Hindlimb muscle (tissue), 1 donor: ENCODE results near the gene SCG3. TPM values are rescaled to one million over a fixed set of nuclear protein-coding genes. Genes with fewer than 3 reads are reported as not detected.

ENCODE experiments used
- DNase-seq: peaks from one replicate; pipeline ENCODE4 v3.0.0-alpha.2; 2013
- polyA plus RNA-seq: library from polyadenylated mRNA; unstranded; fragments of 120-200 nt; gene quantifications from one replicate; pipeline ENCODE4 v1.2.1, GENCODE V29; 2013; ENCODE audit not compliant: insufficient read length

SCG3 gene
- polyA plus RNA-seq, 1 donor: not detected

GRCh38 chr15:51678096-51678495, 3.2 kb upstream of the SCG3 start:
- DNase-seq: no peak

GRCh38 chr15:51680321-51680720, 982 bp upstream of the SCG3 start:
- DNase-seq: no peak

DNA sequence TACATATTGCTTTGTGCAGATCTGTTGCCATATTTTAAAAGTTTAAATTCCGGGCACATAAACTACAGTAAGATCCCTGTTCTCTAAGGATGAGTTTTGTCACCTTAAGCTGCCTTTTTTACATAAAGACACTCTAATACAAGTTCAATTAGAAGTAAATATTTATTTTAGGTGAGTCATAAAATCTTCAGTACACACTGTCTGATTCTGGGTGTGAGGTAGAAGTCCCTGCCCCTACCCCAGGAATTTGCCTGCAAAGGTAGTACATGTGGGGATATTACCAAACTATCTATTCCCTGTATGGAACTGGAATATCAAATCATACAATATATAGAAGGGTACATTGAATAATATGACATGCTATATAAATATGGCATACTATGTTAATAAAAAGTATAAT, 6.3 kb downstream of the SCG3 start:
- DNase-seq: no peak

GRCh38 chr15:51688863-51689262, 7.6 kb downstream of the SCG3 start:
- no peak for DNase-seq

- no peak for DNase-seq
These were observed 10.9 kb downstream of the SCG3 start for GRCh38 chr15:51692154-51692553.

DNA sequence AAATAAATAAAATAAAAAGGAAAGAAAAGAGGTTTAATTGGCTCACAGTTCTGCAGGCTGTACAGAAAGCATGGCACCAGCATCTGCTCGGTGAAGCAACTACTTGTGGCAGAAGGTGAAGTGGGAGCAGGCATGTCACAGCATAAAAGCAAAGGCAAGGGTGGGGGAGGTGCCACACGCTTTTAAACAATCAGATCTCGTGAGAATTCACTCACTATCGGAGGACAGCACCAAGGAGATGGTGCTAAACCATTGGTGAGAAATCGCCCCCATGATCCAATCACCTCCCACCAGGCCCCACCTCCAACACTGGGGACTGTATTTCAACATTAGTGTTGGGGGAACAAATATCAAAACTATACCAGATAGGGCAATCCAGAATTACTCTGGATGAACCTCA, 15.3 kb downstream of the SCG3 start:
- DNase-seq: no peak

- no peak for DNase-seq
These were observed 15.9 kb downstream of the SCG3 start for GRCh38 chr15:51697163-51697562.

- no peak for DNase-seq
These were observed 18.1 kb downstream of the SCG3 start for GRCh38 chr15:51699373-51699772.

DNA sequence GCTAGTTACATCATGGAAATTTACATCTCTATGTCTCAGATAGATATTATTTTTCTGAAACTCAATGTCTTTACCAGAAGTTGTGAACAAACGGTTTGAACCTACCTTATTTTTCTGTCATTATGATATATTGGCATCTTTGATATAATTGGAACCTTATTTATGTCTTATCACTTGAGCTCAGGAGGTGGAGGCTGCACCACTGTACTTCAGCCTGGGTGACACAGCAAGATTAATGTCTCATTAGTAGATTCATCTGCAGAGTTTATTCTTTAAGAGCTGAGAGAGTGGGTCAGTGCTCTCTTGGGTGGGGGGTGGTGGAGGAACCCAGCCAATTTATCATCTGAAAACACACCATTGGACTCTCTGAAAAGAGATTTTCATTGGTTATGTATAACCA, 21.4 kb downstream of the SCG3 start:
- DNase-seq: no peak

- DNase-seq: peak; percentile 77
These were observed 25.0 kb downstream of the SCG3 start for GRCh38 chr15:51706291-51706690.

GRCh38 chr15:51706926-51707608, 25.8 kb downstream of the SCG3 start:
- peak; percentile 8 for DNase-seq

- DNase-seq: peak; percentile 87
These were observed 26.7 kb downstream of the SCG3 start for GRCh38 chr15:51708013-51708412.

DNA sequence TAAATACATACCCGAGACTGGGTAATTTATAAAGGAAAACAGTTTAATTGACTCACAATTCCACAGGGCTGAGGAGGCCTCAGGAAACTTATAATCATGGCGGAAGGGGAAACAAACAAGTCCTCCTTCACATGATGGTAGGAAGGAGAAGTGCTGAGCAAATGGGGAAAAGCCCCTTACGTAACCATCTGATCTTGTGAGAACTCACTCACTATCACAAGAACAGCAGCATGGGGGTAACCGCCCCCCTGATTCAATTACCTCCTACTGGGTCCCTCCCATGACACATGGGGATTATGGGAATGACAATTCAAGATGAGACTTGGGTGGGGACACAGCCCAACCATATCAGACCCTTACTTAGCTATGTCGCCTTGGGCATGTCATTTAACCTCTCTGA, 27.7 kb downstream of the SCG3 start:
- no peak for DNase-seq

DNA sequence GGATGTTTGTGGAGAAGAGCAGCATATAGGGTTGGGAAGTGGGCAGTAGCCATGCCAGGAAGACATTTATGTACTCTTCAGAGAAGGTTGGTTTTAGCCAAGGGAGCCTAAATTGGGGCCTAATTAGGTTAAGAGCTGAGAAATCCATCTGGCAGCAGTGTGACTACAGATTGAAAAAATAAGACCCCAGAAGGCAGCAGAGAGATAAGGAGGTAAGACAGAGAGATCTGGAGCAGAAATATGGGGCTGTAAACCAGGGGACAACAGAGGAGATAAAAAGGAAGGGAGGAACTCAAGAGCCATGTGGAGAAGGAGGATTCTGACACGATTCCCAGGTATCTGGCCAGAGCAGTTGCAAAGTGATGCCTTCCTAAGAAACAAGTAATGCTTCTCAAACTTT, 32.9 kb downstream of the SCG3 start:
- no peak for DNase-seq

- DNase-seq: no peak
These were observed 33.6 kb downstream of the SCG3 start for GRCh38 chr15:51714911-51715310.

DNA sequence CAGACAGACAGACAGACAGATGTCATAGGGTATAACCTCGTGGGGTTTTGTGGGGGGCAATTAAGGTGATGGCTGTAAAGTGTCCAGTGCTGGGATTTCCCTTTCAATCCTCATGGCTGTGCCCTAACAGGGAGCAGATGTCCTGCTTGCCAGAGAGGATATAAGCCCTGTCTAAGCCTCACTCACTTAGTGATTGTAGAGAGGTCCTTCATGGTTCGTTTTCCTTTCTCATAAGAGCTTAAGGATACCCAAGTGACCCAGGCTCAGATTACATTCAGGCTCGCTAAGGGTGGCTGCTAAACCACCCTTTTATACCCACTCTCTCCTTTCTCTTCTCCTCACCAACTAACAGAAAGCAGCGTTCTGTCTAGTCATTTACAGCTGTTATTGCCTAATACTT, 36.9 kb downstream of the SCG3 start:
- DNase-seq: no peak

DNA sequence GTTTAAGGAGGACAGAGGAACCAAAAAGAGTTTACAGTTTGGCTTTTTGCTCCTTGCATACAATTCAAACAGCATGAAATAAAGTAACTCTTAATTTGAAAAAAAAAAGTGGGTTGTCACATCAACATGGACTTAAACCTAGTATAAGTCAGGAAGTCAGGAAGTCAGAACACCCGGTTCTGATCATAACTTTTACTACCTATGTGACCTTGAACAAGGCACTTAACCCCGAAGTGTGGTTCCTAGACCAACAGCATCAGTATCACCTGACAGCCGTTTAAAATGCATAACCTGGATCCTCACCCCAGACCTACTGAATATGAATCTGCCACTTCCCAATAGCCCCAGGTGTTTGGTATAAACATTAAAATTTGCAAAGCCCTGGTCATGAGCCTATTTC, 37.4 kb downstream of the SCG3 start:
- DNase-seq: no peak

GRCh38 chr15:51720201-51720995, 39.1 kb downstream of the SCG3 start:
- DNase-seq: no peak

- DNase-seq: no peak
These were observed 40.1 kb downstream of the SCG3 start for GRCh38 chr15:51721199-51721960.

DNA sequence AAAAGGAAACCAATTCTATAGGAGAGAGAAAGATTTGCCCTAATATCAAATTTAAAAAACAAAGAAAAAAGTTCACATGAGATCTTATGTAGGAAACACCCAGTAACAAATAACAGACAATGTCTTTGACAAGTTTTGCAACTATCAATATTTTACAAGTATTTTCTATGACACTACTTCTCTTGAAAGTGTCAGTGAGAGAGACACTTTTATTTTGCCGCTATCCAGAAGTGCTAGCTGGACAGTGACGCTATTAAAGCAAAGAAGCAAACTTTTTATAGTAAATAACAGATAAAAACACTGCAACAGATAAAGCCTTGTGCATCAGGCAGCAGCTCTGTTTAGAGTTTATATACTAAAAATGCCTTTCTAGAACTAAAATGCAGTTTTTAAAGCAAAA, 42.9 kb downstream of the SCG3 start:
- no peak for DNase-seq

DNA sequence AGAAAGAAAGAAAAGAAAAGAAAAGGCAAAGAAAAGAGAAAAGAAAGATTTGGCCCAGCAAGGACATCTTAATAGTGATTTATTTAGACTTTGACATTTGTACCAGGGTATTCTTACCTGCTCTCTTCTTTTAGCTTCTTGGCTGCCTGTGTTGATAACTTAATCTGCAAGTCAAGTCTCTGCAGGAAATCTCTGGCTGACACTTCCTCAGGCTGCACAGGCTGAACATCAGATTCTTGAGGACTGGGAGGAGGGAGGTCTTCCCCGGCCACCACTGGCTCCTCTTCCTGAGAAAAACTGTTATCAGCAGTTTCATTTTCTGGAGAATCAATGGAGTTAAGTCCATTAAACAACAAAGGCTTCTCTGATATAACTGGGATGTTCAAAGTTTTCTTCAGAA, 43.4 kb downstream of the SCG3 start:
- DNase-seq: no peak

GRCh38 chr15:51726302-51727073, 45.2 kb downstream of the SCG3 start:
- no peak for DNase-seq
